HG03103 (cell line): ENCODE results near the gene CYP2E1.
"Not testable (repeated sequence)": the region's sequence is repeated elsewhere in the genome, so short reads cannot be mapped to it uniquely, and the experiment has no call there.

Source experiments
- ATAC-seq: cut with Tn5 transposase; IDR thresholded peaks from one replicate; pipeline ENCODE4 v1.9.1; 2021; ENCODE audit warnings: low read depth; ENCODE audit not compliant: unreplicated experiment

Gene CYP2E1

GRCh38 chr10:133528296-133528844 lies 1.2 kb downstream of the CYP2E1 start:
- ATAC-seq = no peak

GRCh38 chr10:133528845-133529575 lies 1.8 kb downstream of the CYP2E1 start:
- no peak for ATAC-seq

GRCh38 chr10:133529576-133529946 lies 2.4 kb downstream of the CYP2E1 start:
- ATAC-seq = no peak

GRCh38 chr10:133530506-133530905 lies 3.3 kb downstream of the CYP2E1 start:
- ATAC-seq = no peak

- no peak for ATAC-seq
These were observed 5.7 kb downstream of the CYP2E1 start for GRCh38 chr10:133532871-133533270.

GRCh38 chr10:133534417-133534816 lies 7.3 kb downstream of the CYP2E1 start:
- ATAC-seq = no peak

- no peak for ATAC-seq
These were observed 9.0 kb downstream of the CYP2E1 start for GRCh38 chr10:133536198-133536597.

- no peak for ATAC-seq
These were observed 10.7 kb downstream of the CYP2E1 start for GRCh38 chr10:133537546-133538545.

- ATAC-seq = not testable (repeated sequence)
These were observed 14.3 kb downstream of the CYP2E1 start for GRCh38 chr10:133541441-133541975.

- no peak for ATAC-seq
These were observed 17.3 kb downstream of the CYP2E1 start for GRCh38 chr10:133544506-133544905.

- ATAC-seq = no peak
These were observed 27.4 kb downstream of the CYP2E1 start for GRCh38 chr10:133554600-133554999.

- ATAC-seq = no peak
These were observed 28.4 kb downstream of the CYP2E1 start for GRCh38 chr10:133555521-133555920.

GRCh38 chr10:133557381-133557780 lies 30.2 kb downstream of the CYP2E1 start:
- no peak for ATAC-seq

GRCh38 chr10:133559216-133559615 lies 32.1 kb downstream of the CYP2E1 start:
- no peak for ATAC-seq

- ATAC-seq = no peak
These were observed 37.7 kb downstream of the CYP2E1 start for GRCh38 chr10:133564816-133565215.

- ATAC-seq = no peak
These were observed 38.5 kb downstream of the CYP2E1 start, which contains the start of gene SYCE1 for GRCh38 chr10:133565441-133566294. TSS of gene SYCE1 (minus strand) at chr10:133565583. CDS start at chr10:133565529, 54 bp downstream.

- ATAC-seq = no peak
These were observed 40.0 kb downstream of the CYP2E1 start for GRCh38 chr10:133567119-133567518.

- ATAC-seq = no peak
These were observed 40.6 kb downstream of the CYP2E1 start for GRCh38 chr10:133567609-133568286.

- no peak for ATAC-seq
These were observed 41.1 kb downstream of the CYP2E1 start for GRCh38 chr10:133568287-133568614.
